ENCODE data around the gene HACD2.

Gene HACD2

DNA sequence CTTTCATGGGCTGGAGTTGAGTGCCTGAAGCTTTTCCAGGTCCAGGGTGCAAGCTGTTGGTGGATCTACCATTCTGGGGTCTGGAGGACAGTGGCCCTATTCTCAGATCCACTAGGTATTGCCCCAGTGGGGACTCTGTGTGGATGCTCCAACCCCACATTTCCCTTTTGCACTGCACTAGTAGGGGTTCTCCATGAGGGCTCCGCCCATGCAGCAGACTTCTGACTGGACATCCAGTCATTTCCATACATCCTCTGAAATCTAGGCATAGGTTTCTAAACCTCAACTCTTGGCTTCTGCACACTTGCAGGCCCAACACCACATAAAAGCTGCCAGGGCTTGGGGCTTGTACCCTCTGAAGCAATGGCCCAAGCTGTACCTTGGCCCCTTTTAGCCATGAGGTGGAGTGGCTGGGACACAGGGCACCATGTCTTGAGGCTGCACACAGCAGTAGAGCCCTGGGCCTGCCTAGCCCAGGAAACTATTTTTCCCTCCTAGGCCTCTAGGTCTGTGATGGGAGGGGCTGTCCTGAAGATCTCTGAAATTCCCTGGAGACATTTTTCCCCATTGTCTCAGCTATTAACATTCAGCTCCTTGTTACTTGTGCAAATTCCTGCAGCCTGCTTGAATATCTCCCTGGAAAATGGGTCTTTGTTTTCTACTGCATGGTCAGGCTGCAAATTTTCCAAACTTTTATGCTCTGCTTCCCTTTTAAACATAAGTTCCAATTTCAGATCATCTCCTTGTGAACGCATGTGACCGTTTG lies 6.0 kb upstream of the HACD2 start:
- no peak for DNase-seq (ENCODE audit: low spot score)
- in situ Hi-C loops (cut with MboI; ENCODE audit: low pct_unique_long_range_greater_than_20kb, low sequenced_read_pairs, unreplicated experiment), result no loop called here
- TF ChIP-seq, protein P1, sequence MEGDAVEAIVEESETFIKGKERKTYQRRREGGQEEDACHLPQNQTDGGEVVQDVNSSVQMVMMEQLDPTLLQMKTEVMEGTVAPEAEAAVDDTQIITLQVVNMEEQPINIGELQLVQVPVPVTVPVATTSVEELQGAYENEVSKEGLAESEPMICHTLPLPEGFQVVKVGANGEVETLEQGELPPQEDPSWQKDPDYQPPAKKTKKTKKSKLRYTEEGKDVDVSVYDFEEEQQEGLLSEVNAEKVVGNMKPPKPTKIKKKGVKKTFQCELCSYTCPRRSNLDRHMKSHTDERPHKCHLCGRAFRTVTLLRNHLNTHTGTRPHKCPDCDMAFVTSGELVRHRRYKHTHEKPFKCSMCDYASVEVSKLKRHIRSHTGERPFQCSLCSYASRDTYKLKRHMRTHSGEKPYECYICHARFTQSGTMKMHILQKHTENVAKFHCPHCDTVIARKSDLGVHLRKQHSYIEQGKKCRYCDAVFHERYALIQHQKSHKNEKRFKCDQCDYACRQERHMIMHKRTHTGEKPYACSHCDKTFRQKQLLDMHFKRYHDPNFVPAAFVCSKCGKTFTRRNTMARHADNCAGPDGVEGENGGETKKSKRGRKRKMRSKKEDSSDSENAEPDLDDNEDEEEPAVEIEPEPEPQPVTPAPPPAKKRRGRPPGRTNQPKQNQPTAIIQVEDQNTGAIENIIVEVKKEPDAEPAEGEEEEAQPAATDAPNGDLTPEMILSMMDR (IDR thresholded peaks at IDR 0.05; ENCODE audit: extremely low read depth, insufficient read depth, missing control alignments), result no peak

GRCh38 chr3:123587401-123587800 lies 2.5 kb upstream of the HACD2 start:
- DNase-seq (ENCODE audit: low spot score), result no peak
- TF ChIP-seq, protein P1 (IDR thresholded peaks at IDR 0.05; ENCODE audit: extremely low read depth, insufficient read depth, missing control alignments), result no peak
- in situ Hi-C loops (cut with MboI; ENCODE audit: low pct_unique_long_range_greater_than_20kb, low sequenced_read_pairs, unreplicated experiment), result no loop called here

GRCh38 chr3:123586968-123587367 lies 2.1 kb upstream of the HACD2 start:
- in situ Hi-C loops (cut with MboI; ENCODE audit: low pct_unique_long_range_greater_than_20kb, low sequenced_read_pairs, unreplicated experiment), result no loop called here
- TF ChIP-seq, protein P1 (IDR thresholded peaks at IDR 0.05; ENCODE audit: extremely low read depth, insufficient read depth, missing control alignments), result no peak
- no peak for DNase-seq (ENCODE audit: low spot score)

DNA sequence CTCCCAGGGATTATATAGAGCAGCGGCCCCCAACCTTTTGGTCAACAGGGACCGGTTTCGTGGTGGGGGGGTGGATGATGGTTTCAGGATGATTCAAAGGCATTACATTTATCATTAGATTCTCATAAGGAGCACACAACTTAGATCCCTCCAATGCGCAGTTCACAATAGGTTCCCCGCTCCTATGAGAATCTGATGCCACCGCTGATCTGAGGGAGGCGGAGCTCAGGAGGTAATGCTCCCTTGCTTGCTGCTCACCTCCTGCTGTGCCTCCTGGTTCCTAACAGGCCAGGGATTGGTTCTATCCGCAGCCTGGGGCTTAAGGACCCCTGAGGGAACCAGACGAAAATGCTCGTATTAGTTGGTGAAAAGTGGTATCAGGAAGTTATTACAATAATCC lies 1.3 kb upstream of the HACD2 start:
- in situ Hi-C loops (cut with MboI; ENCODE audit: low pct_unique_long_range_greater_than_20kb, low sequenced_read_pairs, unreplicated experiment), result no loop called here
- DNase-seq (ENCODE audit: low spot score), result no peak
- TF ChIP-seq, protein P1 (IDR thresholded peaks at IDR 0.05; ENCODE audit: extremely low read depth, insufficient read depth, missing control alignments), result no peak

DNA sequence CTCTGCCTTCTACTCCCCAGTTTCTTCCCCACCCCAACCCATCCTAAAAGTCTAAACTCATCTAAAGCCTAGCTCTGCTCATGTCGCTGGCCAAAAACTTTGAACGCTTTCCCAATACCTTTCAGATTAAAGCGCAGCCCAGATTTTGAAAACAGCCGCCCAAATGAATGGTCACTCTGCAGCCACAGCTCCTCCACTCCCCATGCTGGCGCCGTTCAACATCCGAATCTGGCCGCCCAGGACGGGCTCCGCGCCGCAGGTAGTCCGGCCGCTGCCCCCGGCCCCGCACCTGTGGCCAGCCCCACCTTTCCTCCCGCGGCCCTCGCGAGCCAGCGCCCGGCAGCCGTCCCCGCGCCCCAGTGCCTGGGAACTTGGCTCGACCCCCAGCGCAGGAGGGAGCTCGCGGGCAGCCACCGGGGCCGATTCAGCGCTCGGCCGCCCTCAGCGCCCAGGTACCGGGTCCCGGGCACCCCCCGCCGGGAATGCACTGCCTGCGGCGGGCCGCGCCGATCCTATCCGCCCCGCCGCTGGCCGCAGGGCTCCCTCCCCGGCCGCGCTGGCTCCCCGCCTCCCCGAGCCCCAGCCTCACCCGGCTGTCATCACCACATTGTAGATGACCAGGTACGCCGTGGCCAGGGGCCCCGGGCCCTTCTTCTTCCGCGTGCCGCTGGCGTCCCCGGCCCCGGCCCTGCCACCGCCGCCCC lies 417 bp downstream of the HACD2 start:
- TF ChIP-seq, protein P1 (IDR thresholded peaks at IDR 0.05; ENCODE audit: extremely low read depth, insufficient read depth, missing control alignments), result no peak
- in situ Hi-C loops (cut with MboI; ENCODE audit: low pct_unique_long_range_greater_than_20kb, low sequenced_read_pairs, unreplicated experiment), result no loop called here
- DNase-seq (ENCODE audit: low spot score), result no peak

DNA sequence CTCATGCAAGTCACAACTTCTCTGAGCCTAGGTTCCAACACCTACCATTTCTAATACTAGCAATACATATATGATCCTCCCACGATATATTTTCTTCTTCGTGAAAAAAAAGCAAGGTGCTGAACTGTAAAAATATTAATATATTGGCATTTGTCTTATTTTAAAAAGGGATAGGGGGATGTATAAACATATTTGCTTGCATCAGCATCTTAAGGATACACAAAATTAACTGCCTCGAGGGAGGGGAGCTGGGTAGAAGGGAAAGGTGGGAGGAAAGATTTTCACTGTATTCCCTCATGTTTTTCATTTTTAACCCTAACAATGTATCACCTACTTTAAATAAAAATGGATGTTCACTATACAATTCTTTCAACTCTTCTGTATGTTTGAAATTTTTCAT lies 1.3 kb downstream of the HACD2 start:
- no peak for DNase-seq (ENCODE audit: low spot score)
- in situ Hi-C loops (cut with MboI; ENCODE audit: low pct_unique_long_range_greater_than_20kb, low sequenced_read_pairs, unreplicated experiment), result no loop called here
- TF ChIP-seq, protein P1 (IDR thresholded peaks at IDR 0.05; ENCODE audit: extremely low read depth, insufficient read depth, missing control alignments), result no peak

Data from GM13977 (cell line).